Measurements from ENCODE around the gene MPV17. TPM values are rescaled to one million over a fixed set of nuclear protein-coding genes. Genes with fewer than 3 reads are reported as not detected.
"Not testable (repeated sequence)": the region's sequence is repeated elsewhere in the genome, so short reads cannot be mapped to it uniquely, and the experiment has no call there.

The MPV17 gene
- total and polyA plus RNA-seq, 9 donors, result 47.0 to 169 (median 60.4) TPM

DNA sequence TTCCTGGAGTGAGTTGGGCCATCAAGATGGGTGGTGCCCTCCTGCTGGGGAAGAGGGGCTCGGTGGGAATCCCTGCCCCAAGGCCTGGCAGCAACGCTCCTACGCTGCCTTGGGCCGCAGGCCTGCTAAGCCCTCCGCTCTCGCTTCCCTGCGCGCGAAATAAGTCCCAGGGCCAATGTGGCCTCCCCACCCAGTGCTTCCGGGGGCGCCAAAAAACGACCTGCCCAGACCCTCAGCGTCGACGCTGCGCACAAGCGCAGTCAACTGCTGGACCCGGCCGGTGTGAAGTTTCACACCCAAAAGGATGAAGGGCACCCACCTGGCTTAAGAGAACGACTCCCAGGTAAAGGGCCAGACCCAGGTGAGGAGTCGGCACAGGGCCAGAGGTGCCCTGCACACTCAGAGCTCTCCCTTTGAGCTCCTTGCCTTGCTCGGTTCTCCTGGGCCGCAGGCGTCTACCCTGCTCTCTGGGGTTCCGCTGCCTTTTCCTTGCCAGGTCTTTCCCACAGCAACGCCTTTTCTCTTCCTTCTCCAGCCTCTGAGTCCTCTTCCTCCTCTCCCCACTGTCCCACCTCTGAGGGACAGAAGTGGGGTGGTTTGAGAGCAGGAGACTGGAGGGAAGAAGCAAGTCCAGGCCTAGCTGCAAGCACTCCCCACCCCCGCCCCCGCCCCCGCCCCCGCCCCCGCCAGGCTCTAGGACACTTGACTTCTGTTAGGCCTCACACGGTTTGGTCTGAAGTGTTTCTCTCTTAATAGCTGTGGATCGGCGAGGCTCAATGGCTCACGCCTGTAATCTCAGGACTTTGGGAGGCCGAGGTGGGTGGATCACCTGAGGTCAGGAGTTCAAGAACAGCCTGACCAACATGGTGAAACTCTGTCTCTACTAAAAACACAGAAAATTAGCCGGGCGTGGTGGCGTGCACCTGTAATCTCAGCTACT lies 47.4 kb downstream of the MPV17 start, which contains the start of gene DNAJC5G:
Gene DNAJC5G, plus strand, starts transcription at position 223 of the 940 bp plus-strand sequence. CDS start 1,296 bp downstream, outside the sequence.
- Histone ChIP-seq H3K4me1 (ENCODE audit: insufficient read depth) (no peaks in the 10 kb centered on the region), H3K4me3 (no peak within 1 kb of the TSS), H3K36me3 (no peaks in the 10 kb centered on the region), H3K27ac (no peak within 1 kb of the TSS), H3K27me3 (no peaks in the 10 kb centered on the region), H3K9me3 (no peaks in the 10 kb centered on the region)
- intact Hi-C loops (cut with DNase I), result loop anchor here (5.0 to 10.0 kb wide), 3 partner anchors 178 to 311 kb away; no protein-coding TSS in a partner anchor
- DNase-seq, result no peak
- WGBS, 3 donors, result 79 to 81% (median 80%) methylated on average over 37 to 39 of the region's 39 CpGs
- no peak for TF ChIP-seq POLR2A (IDR thresholded peaks at IDR 0.05)
- TF ChIP-seq, protein P1, sequence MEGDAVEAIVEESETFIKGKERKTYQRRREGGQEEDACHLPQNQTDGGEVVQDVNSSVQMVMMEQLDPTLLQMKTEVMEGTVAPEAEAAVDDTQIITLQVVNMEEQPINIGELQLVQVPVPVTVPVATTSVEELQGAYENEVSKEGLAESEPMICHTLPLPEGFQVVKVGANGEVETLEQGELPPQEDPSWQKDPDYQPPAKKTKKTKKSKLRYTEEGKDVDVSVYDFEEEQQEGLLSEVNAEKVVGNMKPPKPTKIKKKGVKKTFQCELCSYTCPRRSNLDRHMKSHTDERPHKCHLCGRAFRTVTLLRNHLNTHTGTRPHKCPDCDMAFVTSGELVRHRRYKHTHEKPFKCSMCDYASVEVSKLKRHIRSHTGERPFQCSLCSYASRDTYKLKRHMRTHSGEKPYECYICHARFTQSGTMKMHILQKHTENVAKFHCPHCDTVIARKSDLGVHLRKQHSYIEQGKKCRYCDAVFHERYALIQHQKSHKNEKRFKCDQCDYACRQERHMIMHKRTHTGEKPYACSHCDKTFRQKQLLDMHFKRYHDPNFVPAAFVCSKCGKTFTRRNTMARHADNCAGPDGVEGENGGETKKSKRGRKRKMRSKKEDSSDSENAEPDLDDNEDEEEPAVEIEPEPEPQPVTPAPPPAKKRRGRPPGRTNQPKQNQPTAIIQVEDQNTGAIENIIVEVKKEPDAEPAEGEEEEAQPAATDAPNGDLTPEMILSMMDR (IDR thresholded peaks at IDR 0.05), result no peak
- TF ChIP-seq EP300 (IDR thresholded peaks at IDR 0.05), result no peak

DNA sequence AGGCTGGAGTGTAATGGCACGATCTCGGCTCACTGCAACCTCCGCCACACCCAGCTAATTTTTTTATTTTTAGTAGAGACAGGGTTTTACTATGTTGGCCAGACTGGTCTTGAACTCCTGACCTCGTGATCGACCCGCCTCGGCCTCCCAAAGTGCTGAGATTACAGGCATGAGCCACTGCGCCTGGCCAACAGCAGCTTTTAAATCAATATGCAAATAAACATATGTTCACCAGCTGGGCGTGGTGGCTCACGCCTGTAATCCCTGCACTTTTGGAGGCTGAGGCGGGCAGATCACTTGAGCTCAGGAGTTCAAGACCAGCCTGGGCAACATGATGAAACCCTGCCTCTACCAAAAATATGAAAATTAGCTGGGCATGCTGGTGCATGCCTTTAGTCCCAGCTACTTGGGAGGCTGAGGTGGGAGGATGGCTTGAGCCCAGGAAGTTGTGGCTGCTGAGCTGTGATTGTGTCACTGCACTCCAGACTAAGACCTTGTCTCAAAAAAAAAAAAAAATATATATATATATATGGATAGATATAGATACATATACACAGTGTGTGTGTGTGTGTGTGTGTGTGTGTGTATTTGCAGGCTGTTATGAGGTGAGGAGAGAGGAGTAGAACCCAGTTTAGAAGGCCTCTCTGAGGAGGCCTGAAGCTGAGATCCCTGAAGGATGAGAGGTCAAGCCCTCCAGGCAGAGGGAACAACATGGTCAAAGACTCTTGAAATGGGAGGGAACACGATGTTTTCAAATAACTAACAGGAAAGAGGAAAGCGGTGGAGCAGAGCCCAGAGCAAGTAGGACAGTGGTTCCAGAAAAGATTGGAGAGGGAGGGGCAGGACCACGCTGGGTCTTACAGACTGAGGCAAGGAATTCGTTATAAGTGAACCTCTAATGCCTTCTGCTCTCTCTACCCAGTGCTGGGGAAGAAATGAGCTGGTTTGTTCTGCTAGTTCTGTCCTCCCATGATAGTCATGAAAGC lies 50.1 kb downstream of the MPV17 start:
- intact Hi-C loops (cut with DNase I), result loop anchor here in 2 of 4 donors (10.0 kb wide), 2 partner anchors 178 to 308 kb away; no protein-coding TSS in a partner anchor
- H3K4me3 ChIP-seq; H3K9me3 ChIP-seq; H3K4me1 ChIP-seq (ENCODE audit: insufficient read depth); H3K36me3 ChIP-seq; H3K27me3 ChIP-seq; H3K27ac ChIP-seq: not testable (repeated sequence)
- 72 to 76% (median 76%) methylated on average over 15 of the region's 15 CpGs for WGBS, 3 donors
- peak in 1 of 5 donors; percentile 42 for DNase-seq

DNA sequence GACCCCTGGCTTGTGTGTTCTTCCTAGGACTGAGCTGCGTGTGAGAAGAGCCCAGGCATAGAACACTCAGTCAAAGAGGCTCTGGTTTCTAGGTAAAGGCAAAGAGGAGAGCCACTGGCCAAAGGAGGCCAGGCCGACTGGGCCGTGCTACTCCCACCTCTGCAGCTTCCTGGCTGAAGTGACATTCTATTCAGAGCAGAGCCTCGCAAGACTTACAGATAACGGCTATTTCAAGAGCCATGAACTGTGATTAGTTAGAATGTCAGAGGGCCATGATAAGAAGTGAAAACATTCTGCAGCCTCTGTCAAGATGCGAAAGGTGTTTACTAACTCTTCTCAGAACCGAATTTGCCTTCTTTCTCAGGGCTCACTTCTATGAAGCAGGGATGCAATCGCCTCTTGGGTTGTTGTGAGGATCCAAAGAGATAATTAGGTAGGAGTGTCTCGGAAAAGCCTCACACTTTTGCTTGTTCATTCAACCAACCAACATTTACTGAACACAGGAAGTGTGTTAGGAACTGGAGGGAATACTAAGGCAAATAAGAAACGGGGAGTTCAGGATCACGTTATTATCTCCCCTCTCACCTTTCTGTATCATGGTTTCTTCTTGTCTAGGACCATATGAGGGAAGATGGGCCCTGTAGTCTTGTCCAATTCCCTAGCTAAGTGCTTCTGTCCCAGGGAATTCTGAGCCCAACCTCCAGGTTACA lies 51.1 kb downstream of the MPV17 start:
- 48 to 55% (median 51%) methylated on average over 11 of the region's 11 CpGs for WGBS, 3 donors
- H3K27ac ChIP-seq, result no peak overlapping the region
- no peaks in the 10 kb centered on the region for H3K9me3 ChIP-seq
- no peaks in the 10 kb centered on the region for H3K27me3 ChIP-seq
- intact Hi-C loops (cut with DNase I), result loop anchor here in 2 of 4 donors (10.0 kb wide), 2 partner anchors 177 to 307 kb away; no protein-coding TSS in a partner anchor
- no peak for TF ChIP-seq POLR2A (IDR thresholded peaks at IDR 0.05)
- TF ChIP-seq EP300 (IDR thresholded peaks at IDR 0.05), result no peak
- TF ChIP-seq, protein P1 (IDR thresholded peaks at IDR 0.05), result no peak
- no peak overlapping the region for H3K4me3 ChIP-seq
- no peak for DNase-seq
- H3K4me1 ChIP-seq (ENCODE audit: insufficient read depth), result no peaks in the 10 kb centered on the region
- H3K36me3 ChIP-seq, result no peaks in the 10 kb centered on the region

DNA sequence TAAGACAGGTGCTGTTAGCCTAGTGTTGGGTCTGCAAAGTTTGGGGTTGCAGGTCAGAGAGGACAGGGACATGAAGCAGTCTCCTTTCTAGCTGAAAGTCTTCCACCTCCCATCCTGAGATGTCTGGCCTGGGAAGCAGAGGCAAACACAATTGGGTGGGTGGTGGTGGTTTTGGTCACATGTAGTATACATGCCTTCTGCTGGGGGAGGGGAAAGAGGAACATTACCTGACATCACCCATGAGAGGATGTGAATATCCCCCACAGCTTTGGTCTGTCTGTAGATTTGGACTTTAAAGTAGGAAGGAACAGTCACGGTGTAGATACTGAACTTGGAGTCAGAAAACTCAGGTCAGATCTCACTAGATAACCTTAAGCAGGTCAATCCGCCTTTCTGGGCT lies 52.2 kb downstream of the MPV17 start:
- no peaks in the 10 kb centered on the region for H3K27me3 ChIP-seq
- no peaks in the 10 kb centered on the region for H3K36me3 ChIP-seq
- H3K9me3 ChIP-seq, result no peaks in the 10 kb centered on the region
- intact Hi-C loops (cut with DNase I), result loop anchor here in 2 of 4 donors (10.0 kb wide), 2 partner anchors 176 to 306 kb away; no protein-coding TSS in a partner anchor
- H3K4me1 ChIP-seq (ENCODE audit: insufficient read depth), result no peaks in the 10 kb centered on the region
- H3K4me3 ChIP-seq, result no peak overlapping the region
- DNase-seq, result no peak
- 82 to 90% (median 86%) methylated on average over 2 of the region's 2 CpGs for WGBS, 3 donors
- H3K27ac ChIP-seq, result no peak overlapping the region
- TF ChIP-seq POLR2A (IDR thresholded peaks at IDR 0.05), result no peak
- TF ChIP-seq, protein P1 (IDR thresholded peaks at IDR 0.05), result no peak
- TF ChIP-seq EP300 (IDR thresholded peaks at IDR 0.05), result no peak

Measured in ovary (tissue), 9 donors.